Activated CD4-positive, alpha-beta T cell treated with anti-CD3 and anti-CD28 coated beads for 1 hour (primary cell): ENCODE data around the gene AMPD3.

Source experiments
- DNase-seq: peaks from one replicate; pipeline ENCODE4 v3.0.0-alpha.2; 2020

AMPD3 gene

DNA sequence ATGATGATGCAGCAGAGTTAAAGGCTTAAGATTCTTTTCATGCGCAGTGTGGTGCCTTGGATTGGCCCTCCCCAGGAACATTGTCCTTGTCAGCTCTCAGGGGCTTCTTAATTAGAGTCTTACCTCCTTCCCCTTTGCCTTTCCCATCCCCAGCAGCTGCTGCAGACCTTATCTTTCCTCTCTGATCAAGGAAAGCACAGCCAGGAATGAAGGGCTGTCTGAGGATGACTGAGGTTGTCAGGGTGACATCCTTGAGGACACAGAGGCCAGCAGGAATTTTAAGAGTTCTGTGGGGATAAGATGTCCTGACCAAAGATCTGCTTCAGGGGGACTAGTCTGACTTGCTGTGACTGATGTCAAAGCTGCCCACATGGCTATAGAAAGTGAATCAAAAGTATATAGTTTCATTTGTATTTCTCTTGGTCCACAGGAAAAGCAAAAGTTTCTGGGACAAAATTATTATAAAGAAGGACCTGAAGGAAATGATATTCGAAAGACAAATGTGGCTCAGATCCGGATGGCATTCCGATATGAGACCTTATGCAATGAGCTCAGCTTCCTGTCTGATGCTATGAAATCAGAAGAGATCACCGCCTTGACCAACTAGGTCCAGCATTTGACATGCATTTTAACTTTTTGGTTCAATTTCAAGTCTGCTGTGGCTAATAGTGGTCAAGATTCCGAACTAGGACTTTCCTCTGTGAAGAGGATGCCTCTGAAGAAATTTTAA lies 50.4 kb downstream of the AMPD3 start:
- DNase-seq = no peak

DNA sequence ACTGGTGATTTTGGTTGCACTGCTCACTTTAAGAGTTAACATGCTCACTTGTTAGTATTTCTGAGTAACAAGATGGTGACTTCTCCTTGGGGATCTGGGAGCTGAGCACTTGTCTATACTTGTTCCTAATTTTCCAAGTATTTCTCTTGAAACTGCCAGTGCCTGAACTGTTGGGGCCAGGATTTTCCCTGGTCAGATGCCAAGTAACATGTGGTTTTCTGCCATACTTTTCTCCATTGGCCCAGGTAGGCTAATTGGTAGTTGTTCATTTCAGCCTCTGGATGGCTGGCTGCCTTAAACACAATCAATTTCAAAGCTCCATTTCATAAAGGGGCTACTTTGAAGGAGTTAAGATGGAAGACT lies 50.9 kb downstream of the AMPD3 start:
- DNase-seq = no peak

DNA sequence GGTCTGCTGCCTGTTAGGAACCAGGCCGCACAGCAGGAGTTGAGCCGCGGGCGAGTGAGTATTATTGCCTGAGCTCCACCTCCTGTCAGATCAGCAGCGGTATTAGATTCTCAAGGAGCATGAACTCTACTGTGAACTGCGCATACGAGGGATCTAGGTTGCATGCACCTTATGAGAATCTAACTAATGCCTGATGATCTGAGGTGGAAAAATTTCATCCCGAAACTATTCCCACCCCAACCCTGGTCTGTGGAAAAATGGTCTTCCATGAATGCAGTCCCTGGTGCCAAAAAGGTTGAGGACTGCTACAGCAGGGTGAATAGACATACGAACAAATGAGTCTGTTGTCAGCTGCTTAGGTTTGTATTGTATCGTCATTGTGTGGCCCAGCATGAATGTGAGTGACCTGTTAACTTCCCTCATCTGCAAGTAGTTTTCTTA lies 56.1 kb downstream of the AMPD3 start:
- no peak for DNase-seq

DNA sequence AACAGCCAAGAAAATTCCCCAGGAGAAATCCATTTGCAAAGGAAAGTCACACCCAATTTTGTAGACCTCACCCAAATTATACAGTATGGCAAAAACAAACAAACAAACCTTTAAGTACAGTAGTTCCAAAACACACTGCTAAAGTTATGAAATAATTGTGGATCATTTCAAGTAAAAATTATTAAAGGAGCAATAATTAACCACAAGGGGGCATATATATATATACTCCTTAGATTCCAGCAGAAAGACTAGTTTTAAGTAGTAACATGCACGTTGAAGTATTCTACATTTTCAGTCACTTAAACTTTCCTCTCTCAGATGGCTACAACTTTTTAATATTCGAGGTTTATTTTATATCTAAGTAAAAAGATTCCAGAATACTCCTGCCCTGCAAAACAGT lies 59.1 kb downstream of the AMPD3 start:
- no peak for DNase-seq

DNA sequence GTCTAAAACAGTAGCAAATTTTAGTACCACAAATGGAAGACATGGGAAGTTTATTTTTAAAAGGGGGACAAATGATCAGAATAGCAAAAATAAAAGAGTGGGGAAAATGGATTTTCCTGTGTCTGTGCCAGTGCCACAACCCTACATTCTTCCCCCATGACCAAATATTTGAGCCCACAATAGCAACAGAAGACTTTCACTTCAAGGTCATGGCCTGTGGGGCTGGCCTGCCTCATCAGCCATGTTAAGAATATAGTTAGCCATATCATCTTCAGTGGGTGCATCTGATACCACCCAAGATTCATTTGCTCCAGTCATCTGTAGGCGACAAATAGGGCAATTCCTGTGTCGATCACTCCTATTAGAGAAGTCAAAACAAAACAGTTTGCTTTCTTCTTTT lies 59.6 kb downstream of the AMPD3 start:
- DNase-seq = no peak

DNA sequence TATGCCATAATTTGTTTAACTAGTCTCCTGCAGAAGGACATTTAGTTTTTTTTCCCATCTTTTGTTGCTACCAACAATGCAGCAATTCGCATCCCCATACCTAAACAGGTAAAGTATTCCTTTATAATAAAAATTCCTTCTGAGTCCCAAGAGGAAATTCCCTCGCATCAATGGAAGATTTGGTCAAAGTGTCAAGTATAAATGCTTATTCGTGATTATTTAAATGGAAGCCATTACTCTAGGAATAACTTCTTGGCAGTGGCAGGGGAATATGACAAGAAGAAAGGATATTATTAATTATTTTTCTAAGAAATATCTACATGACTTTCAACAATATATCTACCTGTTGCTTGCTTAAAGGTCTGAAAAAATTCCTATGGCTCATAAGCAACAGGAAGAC lies 60.4 kb downstream of the AMPD3 start:
- DNase-seq = no peak

DNA sequence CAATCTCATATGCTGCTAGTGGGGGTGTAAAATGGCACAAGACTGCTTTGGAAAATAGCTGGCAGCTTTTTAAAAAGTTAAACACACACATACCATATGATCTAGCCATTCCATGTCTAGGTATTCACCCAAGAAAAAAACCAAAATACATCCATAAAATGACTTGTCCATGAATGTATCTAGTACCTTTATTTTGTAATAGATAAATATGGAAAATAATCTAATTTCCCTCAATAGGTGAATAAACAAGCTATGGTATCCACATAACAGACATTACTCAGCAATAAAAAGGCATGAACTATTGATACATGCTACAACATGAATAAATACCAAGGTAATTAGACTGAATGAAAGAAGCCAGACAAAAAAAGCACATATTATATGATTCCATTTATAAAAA lies 63.1 kb downstream of the AMPD3 start:
- no peak for DNase-seq

DNA sequence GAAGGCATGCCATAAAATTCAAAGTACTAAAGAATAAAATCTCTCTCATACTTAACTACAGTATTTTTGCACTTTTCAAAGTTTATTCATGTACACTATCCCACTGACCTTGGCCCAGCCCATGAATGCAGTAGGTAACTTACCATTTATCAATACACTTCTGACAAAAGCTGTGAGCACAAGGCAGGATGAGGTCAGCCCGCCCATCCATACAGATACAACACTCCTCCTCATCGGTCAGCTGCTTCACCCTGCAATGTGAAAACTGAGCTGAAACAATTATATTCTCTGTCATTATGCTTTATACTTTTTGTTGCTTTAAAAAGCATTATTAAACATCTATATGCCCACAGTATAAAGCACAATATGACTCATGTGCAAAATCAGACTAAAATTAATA lies 63.8 kb downstream of the AMPD3 start:
- DNase-seq = no peak

DNA sequence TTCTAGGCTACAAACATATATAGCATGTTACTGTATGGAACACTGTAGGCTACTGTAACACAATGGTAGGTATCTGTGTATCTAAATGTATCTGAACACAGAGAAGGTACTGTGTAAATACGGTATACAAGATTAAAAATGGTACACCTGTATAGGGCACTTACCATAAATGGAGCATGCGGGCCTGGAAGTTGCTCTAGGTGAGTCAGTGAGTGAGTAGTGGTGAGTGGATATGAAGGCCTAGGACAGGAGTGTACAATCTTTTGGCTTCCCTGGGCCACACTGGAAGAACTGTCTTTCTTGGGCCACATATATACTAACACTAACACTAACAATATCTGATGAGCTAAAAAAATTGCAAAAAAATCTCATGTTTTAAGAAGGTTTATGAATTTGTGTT lies 64.6 kb downstream of the AMPD3 start:
- DNase-seq = no peak

DNA sequence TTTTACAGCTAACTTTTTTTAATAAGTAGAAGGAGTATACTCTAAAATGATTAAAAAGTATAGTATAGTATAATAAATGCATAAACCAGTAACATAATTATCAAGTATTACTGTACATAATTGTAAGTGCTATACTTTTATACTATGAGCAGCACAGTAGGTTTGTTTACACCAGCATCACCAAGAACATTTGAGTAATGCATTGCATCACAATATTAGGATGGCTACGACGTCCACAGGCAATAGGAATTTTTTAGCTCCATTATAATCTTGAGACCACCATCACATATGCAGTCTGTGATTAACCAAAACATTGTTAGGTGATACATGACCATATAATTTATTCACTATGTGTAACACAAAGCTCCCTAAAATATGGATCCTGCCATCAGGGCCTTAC lies 65.5 kb downstream of the AMPD3 start:
- no peak for DNase-seq

DNA sequence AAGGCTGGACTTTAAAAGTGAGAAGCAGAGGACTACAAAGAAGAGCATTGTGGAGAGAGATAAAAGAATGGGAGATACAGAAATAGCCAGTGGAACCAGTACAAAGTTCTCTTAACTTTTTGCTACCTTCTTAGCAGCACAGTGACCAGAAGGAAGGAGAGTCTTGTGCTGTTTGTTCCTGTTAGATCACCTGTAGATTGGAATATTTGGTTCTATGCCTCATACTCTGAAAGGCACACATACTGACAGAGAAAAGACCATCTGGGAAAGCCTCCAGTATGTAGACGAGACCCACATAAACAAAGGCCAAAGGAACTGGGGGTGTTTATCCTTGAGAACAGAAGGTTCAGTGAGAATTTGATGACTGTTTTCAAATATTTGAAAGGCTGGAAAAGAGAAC lies 67.2 kb downstream of the AMPD3 start:
- DNase-seq = no peak

DNA sequence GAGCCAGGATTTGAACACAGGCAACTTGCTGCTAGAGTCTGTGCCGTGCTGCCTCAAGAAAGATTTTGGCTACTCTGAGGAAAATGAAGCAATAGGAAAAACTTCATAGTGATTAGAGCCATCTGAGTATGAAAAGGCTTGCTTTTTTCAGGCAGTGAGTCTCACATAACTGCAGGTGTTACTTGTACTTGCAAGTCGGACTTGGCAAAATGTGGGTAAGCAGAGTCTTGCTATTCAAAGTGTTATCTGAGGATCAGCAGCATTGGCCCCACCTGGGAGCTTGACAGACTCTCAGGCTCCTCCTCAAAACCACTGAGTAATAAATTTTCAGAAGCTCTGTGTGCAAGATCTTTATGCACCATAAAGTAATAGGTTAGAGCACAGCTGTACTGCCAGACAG lies 67.9 kb downstream of the AMPD3 start:
- DNase-seq = no peak

DNA sequence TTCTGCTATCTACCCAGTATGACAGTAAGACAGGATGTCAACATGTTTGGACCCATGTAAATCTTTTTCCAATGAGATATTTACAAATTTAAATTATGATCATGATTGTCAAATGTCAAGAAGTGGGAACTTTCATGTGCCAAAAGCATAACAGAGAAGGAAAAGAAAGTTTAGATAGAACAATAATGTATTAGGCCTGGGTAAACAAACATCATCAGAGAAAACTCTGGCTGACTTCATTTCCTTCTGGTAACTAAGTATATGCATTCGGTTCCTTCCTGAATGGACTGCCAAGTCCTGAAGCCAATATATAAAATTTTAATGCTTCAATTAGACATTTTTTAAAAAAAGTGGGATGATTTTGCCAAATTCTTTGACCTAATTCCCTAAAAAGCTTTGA lies 69.4 kb downstream of the AMPD3 start:
- DNase-seq = no peak

DNA sequence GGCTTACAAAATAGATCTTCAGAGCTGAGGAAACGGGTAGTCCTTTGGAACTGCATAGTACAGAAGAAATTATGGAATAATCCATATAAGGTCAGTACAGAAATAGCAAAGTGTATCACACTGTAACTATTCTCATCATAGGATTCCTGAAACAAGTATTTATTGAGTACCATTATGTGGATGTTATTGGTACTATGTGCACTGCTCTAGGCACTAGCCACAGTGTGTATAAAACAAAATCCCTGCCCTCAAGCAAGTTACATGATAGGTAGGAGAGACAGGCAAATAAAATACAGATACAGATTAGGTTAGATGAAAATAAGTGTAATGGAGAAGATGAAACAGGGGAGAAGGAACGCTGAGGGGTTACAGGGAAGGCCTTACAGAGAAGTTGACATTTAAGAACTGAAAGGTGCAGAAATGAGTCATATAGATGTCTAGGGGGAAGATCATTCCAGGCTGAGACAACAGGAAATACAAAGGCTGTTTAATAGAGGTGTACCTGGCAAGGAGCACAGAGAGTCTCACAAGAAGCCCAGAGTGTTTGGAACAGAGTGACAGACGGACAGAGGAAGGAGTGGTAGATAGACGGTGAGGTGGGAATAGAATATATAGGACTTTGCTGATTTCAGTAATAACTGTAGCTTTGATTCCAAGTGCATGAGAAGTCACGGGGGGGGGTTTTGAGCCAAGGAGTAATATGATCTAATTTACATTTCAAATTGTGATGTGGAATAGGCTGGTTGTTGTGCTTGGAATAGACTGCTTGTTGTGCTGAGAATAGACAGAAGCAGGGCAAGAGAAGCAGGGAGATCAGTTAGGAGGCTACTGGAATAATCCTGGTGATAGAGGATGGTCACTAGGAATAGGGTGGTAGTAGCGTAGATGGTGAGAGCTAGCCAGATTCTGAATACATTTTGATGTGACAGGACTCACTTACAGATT lies 72.2 kb downstream of the AMPD3 start:
- DNase-seq = no peak

DNA sequence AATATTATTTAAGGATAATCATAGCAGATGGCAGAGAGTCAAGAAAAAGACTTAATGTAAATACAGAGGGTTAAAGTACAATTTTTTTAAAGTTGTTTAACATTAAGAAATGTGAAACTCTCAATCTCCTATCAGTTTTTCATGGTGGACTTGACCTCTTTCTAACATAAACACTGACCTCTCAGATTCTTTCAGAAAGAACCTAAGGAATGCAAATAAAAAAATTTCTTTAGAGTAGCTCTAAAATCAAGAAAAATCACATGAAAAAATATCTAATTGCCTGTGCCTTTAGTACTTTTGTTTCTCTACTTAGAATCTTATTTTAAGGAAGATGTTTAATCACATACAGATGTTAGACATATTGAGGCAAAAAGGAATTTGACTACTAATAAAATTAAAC lies 73.1 kb downstream of the AMPD3 start:
- no peak for DNase-seq

DNA sequence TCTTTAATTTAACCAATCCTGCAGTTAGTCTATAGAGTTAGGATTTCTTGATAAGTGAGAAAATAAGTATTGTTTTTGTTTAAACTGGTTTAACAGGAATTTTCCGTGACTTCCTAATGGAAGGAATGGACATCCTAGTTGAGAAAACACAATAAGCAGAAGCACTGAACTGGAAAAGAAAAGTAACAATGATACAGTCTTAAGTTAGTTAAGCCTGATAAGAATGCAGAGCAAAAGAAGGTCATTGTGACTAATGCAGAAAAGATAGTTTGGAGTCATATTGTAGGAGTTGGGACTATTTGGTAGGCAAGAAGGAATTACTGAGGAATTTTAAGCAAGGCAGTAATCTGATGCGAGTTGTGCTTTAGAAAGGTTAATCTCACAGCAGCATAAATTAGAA lies 74.2 kb downstream of the AMPD3 start:
- DNase-seq = no peak

DNA sequence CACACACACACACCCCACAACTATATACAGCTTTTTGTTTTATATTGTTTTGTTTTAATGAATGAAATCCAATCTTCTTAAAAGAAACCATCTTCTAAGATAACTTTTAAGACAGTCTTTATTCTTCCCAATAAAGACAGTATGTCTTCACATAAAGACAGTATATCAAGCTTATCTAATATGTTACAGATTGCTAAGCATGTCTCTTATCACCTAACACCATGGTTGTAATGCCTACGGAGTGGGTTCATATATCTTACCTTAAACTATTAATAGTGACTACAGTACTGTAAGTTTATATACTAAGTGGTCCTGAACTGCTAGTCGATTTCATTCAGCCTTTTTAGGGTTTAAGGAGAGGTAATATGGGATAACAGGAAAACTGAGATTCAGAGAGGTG lies 77.5 kb downstream of the AMPD3 start:
- no peak for DNase-seq

DNA sequence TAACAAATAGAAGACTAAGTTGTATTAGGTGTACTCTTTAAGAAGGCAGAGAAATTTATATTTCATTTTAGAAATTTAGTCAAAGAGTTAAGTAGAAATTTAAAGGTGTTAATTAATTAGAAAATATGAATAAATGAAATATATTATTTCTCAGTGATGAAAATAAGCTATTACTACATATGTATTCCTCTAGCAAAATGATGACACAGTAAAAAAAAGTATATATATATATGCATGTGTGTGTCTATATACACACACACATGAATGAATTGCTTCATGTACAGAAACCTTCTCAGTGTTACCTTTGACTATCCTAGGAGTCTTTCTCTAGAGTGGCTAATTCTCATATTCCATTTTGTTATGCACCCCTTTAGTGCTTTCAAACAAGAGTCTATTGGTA lies 78.3 kb downstream of the AMPD3 start:
- no peak for DNase-seq

DNA sequence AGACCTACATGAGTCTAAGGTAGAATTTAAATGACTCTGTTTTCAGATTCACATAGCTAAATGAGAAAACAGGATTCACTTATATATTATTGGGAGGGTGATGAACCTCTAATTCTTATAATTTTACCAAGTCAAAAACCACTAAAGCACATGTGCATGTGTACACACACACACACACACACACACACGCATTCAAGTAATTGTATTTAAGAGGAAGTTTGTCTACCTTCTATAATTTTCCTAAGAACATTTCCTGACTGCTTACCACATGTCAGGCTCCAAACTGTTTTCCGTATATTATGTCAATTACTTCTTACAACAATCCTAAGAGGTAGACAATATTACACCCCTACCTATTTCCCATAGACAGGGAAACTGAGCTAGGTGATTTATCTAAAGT lies 79.3 kb downstream of the AMPD3 start:
- no peak for DNase-seq

DNA sequence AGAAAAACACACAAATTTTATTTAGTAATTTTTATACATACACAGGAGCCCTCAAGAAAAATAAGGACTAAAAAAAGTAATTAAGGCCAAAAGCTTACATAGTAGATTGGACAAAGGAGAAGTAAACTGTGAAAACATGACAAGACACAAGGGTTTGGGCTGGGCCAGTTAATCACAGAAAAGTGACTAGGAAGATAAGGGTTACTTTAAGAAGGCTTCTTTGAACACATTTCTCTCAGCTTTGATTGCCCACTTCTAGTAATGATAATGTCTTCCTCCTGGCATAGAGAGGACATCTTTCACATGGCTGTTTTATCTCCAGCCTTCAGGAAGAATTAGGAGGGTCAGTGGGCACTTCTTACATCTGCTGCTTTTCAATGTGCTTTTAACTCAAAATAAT lies 82.5 kb downstream of the AMPD3 start:
- DNase-seq = no peak

DNA sequence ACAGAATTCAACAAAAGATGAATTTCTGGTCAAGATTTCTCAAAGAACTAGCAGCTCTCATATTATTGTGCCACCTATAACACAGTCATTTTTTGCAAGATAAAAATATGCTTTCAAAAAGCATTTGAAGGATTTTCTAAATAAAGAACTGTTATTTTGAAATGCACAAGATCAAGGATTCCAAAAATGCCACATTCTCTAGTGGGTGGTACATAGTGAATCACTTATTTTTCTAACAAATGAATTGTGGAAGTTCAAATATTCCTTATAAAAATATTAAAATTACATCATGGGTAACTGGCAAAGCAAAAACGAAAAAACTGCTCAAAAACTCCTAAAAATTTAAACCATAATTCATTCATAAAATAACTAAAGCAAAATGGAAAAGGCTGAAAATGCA lies 83.9 kb downstream of the AMPD3 start:
- no peak for DNase-seq

DNA sequence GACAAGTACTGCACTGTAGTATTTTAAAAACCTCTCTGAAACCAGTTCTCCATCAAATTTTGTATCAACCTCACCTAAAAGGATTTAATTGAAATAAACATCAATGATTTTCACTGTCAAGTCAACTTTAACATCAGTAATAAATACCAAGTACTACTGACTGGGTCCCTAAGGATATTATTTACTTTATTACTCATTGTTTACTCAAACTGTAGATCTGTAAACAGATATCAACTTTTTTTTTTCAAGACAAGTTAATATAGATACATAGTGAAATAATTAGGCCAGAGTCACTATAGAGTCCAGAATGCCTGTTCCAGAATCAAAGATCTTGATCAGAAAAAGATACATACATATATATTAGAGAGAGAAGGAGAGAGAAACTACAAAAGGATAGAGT lies 84.3 kb downstream of the AMPD3 start:
- DNase-seq = no peak

DNA sequence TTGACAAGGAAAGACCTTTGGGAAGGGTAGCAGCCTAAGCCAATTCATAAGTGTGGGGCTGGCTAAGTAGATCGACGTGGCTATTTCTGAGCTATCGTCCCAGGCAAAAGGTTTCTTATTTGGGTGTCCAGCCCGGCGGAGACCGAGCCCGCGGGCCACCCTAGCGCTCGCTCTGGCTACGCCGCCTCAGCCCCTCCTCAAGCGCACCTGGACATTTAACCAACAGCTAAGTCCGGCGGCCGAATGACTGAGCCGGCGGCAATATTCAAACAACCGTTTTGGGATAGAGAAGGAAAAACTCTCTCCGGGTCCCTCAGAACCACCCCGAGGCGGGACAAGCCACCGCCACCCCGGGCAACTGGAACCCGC lies 85.5 kb downstream of the AMPD3 start:
- no peak for DNase-seq

DNA sequence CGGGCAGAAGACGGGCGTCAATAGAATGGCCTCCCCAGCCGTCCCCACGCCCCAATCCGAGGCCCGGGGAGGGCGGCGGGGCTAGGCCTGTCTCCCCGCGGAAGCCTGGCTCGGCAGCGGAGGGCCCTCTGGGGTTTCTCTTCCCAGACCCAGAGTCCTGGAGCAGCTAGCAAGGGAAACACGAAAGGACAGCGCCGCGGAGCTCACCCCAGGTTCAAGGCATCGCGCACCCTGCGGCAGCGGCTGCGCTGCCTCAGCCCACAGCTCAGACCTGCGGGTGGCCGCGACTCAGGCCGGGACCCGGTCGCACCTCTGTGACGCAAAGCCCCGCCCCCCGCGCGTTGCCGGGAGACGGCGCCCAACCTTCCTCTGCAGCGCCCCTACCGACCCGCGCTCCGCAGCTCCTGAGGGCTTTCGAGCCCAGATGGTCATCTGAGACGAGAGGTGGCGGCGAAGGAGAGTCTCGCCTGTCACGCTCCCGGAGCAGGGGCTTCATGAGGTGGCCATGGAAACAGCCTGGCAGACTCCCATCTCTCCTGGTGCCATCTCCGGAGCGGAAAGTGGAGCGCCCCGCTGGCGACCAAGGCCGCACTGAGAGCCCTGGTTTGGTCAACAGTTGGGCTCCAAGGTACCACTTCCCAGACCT lies 86.0 kb downstream of the AMPD3 start, which contains the start of gene RNF141:
Gene RNF141, minus strand, starts transcription at position 273 of the 646 bp plus-strand sequence. CDS start 7,029 bp downstream, outside the sequence.
- DNase-seq = peak; percentile 92
